ENCODE results near the gene SPRTN.
"Not testable (repeated sequence)": the region's sequence is repeated elsewhere in the genome, so short reads cannot be mapped to it uniquely, and the experiment has no call there.

The SPRTN gene

GRCh38 chr1:231337043-231337471, 1.0 kb upstream of the SPRTN start:
- DNase-seq: no peak

DNA sequence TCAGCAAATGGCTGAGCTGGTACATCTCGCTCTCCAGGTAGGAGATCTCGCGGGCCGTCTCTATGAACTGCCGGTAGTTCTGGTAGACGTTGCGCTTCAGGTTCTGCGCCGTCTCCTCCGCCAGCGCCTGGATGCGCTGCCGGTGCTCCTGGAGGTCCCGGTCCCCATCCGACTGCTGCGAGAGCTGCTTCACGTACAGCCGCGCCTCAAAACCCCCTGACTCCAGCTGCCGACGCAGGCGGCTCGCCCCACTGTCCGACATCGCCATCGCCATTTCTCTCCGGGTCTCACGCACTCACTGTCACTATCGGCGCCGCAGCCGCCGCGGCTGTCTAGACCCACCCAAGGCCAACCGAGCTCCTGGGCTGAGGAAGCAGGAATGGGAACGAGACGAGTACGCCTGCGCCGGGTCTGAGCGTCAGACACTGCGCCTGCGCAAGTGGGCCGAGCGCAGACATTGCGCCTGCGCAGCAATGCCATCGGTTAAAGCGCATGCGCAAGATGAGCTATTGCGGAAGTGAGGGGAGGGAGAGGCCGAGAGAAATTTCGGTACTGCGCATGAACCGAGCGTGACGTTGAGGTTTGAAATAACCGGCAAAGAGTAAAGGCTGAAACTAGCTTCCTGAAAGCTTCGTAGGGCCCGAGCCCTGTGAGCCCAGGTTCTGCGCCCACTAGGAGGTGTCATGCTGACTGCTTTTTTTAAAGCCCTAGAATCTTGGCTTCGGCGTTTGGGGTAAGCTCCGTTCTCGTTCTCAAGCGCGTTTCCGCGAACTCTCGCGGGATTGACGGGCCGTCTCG, 422 bp upstream of the SPRTN start, which contains the start of gene EXOC8:
TSS of gene EXOC8 (minus strand) at position 381 of the 798 bp plus-strand sequence. CDS start at position 274, 107 bp downstream.
- DNase-seq: peak; percentile 100

GRCh38 chr1:231340328-231341013, 2.4 kb downstream of the SPRTN start:
- DNase-seq: no peak

- DNase-seq: no peak
These were observed 9.9 kb downstream of the SPRTN start for GRCh38 chr1:231347961-231348360.

- no peak for DNase-seq
These were observed 10.3 kb downstream of the SPRTN start for GRCh38 chr1:231348442-231348841.

GRCh38 chr1:231348856-231349255, 10.8 kb downstream of the SPRTN start:
- DNase-seq: not testable (repeated sequence)

GRCh38 chr1:231351816-231352215, 13.7 kb downstream of the SPRTN start:
- DNase-seq: no peak

DNA sequence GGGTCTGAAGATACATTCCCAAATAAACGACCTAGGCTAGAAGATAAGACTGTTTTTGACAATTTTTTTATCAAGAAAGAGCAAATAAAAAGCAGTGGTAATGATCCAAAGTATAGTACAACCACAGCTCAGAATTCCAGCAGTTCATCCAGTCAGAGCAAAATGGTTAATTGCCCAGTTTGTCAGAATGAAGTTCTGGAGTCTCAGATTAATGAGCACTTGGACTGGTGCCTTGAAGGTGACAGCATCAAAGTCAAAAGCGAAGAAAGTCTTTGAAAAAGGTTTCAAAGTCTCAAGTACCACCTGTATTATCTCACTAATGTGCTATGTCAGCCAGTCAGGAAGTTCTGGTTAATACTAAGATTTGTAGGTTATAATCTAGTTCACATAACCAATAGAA, 15.0 kb downstream of the SPRTN start:
- DNase-seq: no peak

- no peak for DNase-seq
These were observed 16.4 kb downstream of the SPRTN start for GRCh38 chr1:231354330-231355020.

GRCh38 chr1:231355171-231355570, 17.1 kb downstream of the SPRTN start:
- no peak for DNase-seq

GRCh38 chr1:231357187-231357772, 19.2 kb downstream of the SPRTN start:
- DNase-seq: no peak

DNA sequence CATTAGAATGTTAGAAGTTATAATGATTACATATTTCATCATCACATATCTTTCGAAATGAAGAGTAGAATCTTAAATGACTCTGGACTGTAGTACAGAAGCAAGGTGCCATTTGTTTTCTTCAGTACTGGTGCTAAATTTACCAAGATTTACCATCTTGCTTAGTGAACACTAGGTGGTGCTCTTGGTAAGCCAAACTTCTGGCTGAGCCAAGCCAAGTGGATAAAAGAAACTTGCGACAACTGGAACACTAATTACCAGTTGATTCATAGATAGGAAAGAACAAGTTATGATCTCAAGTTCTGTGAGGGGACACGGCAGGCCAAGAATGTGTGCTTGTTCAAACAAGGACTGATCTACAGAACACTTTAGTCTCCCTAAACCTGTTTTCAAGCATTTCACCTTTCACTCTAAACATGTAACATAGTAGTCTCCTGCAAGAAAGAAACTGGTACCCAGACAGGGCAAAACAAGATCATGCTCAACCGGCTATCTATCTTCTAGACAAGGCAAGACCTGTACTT, 19.8 kb downstream of the SPRTN start:
- peak; percentile 52 for DNase-seq

DNA sequence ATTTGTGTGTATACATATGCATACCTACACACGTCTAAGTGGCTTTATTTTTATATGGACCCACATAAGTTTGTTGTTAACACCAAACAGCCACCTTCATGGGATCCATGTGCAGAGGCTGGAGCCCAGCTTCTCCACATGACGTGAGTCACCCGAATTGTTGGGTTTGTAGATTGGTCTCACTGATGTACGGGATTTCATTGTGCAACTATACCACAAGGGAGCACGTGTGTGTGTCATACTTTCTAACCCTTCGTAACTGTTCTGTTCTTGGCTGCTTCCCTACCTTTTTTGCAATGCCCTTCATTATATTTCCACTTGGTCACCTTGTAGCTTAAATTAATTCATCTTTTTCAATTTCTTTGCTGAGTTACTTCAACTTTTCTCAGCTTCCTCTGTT, 21.0 kb downstream of the SPRTN start:
- no peak for DNase-seq

DNA sequence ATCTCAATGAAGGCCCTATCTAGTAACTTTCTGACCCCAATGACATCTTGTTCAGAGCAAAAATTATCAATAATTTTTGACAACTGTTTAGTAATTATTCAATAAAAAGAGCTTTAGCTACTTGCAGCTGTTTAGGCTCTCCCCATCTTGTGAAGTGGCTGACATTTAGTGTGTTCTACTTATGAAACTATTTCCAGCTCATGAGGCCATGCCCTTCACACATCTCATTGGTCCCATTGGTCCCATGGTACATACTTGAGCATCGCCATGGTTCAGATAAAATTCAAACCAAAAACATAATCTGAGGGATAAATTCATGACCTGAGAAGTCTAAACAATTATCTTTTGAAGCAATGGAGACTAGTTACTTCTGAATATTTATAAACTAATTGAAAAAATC, 24.2 kb downstream of the SPRTN start:
- no peak for DNase-seq

- DNase-seq: no peak
These were observed 25.5 kb downstream of the SPRTN start for GRCh38 chr1:231363624-231364023.

DNA sequence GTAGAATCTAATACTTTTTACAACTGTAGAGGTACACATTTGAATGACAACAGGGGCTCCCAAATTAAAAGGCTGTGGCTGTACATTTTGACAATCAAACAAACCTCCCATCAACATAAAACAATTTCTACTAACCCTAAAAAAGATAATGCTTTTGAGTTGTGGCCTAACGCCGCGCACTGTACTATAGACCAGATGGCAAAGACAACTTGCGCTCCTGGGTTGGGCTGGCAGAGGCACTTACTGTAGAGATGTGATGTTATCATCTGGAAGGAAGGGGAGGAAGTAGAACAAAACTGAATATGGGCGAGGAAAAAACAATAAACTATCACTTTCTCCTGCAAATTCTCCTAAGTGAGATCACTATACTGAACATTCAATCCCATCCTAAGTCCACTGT, 26.1 kb downstream of the SPRTN start:
- no peak for DNase-seq

DNA sequence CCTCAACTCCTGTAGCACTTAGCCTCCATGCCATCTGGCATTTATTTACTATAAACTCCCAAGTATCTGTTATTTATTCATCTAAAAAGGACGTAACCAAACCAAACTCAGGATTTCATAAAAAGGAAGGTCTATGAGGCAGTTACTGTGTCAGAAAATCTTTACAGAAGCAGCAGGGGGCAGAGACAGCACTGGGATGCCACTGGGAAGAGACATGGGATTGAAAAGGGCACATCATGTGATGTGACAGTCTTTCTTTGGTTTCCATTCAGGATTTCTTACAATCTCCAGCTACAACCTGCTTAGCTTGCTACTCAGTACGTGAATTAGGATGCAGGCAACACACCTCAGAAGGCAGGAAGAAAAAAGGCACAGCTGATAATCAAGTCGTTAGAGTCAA, 31.2 kb downstream of the SPRTN start:
- DNase-seq: no peak

DNA sequence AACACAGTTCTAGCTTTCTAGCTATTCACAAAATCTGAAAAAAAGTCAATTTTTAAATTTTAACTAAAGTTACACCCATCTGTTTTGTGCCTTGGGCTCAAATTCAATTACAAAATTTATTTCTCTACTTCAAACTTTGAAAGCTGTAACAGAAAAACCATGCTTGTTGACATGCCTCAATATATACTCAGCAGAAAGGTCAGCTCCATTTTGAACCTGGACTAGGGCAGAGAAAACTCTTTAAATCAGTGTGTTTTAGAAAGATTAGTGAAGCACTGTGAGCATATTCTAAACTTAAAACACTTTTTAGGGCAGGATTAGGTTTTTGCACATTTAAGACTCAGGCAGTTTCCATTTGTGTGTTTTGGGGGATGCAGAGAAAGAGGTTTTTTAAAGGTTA, 34.4 kb downstream of the SPRTN start:
- no peak for DNase-seq

GRCh38 chr1:231374394-231374793, 36.3 kb downstream of the SPRTN start:
- no peak for DNase-seq

- no peak for DNase-seq
These were observed 38.0 kb downstream of the SPRTN start for GRCh38 chr1:231376101-231376500.

GRCh38 chr1:231376875-231377549, 38.9 kb downstream of the SPRTN start:
- DNase-seq: no peak

DNA sequence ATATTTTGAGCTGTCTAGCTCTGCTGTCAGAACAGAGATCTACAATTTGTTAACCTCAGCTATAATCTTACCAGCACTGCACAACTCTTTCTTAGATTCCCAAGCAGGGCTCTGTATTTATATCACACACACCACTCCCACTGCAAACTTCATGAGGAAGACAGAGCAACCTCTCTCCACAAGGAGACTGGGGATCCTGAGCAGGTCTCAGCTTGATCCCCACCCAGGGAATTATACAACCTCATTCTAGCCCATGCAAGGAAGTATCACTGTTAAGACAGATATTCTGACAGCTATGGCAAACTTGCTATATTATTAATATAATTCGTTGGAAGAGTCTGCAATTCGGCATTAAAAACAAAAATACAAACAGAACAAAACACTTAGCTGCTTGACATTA, 43.6 kb downstream of the SPRTN start:
- DNase-seq: no peak

All from right forelimb (tissue), 1 donor.